LNCaP clone FGC (cell line): Measurements from ENCODE around the gene RXYLT1.

Experiments used
- DNase-seq: peaks from one replicate; pipeline ENCODE4 v3.0.0-alpha.2; 2011; ENCODE audit warnings: low read depth
- H3K4me3 ChIP-seq: 2 replicates; pipeline ENCODE4 v1.5.1; 2011; ENCODE audit warnings: mild to moderate bottlenecking, low read depth, low read length, control low read depth
- TF ChIP-seq, protein P1 (sequence below): IDR thresholded peaks from 2 replicates; pipeline ENCODE4 v1.5.1; 2012; ENCODE audit warnings: mild to moderate bottlenecking; ENCODE audit not compliant: control insufficient read depth, insufficient read depth; ENCODE audit errors: extremely low read depth

Gene RXYLT1

GRCh38 chr12:63805704-63806672 is 26.3 kb downstream of the RXYLT1 start:
- TF ChIP-seq, protein P1, sequence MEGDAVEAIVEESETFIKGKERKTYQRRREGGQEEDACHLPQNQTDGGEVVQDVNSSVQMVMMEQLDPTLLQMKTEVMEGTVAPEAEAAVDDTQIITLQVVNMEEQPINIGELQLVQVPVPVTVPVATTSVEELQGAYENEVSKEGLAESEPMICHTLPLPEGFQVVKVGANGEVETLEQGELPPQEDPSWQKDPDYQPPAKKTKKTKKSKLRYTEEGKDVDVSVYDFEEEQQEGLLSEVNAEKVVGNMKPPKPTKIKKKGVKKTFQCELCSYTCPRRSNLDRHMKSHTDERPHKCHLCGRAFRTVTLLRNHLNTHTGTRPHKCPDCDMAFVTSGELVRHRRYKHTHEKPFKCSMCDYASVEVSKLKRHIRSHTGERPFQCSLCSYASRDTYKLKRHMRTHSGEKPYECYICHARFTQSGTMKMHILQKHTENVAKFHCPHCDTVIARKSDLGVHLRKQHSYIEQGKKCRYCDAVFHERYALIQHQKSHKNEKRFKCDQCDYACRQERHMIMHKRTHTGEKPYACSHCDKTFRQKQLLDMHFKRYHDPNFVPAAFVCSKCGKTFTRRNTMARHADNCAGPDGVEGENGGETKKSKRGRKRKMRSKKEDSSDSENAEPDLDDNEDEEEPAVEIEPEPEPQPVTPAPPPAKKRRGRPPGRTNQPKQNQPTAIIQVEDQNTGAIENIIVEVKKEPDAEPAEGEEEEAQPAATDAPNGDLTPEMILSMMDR = no peak
- H3K4me3 ChIP-seq = peak overlapping the region; percentile 15; the same call in 1 of the 2 replicates
- peak; percentile 98 for DNase-seq

DNA sequence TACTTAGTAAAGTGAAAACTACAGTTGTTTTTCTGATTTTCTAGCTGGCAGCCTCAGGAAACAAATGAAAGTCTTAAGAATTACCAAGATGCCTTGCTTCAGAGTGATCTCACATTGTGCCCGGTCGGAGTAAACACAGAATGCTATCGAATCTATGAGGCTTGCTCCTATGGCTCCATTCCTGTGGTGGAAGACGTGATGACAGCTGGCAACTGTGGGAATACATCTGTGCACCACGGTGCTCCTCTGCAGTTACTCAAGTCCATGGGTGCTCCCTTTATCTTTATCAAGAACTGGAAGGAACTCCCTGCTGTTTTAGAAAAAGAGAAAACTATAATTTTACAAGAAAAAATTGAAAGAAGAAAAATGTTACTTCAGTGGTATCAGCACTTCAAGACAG is 28.9 kb downstream of the RXYLT1 start:
- no peak for DNase-seq
- no peak overlapping the region for H3K4me3 ChIP-seq
- TF ChIP-seq, protein P1 = no peak

DNA sequence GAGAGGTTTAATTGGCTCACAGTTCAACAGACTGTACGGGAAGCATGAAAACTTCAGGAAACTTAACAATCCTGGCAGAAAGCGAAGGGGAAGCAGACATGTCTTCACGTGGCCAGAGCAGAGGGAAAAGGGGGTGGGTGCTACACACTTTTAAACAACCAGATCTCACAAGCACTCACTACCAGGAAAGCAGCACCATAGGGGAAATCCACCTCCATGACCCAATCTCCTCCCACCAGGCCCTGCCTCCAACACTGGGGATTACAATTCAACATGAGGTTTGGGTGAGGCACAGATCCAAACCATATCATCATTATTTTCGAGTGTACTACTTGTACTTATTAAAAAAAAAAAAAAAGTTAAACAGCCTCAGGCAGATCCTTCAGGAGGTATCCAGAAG is 29.9 kb downstream of the RXYLT1 start:
- no peak for DNase-seq
- TF ChIP-seq, protein P1 = no peak
- no peak overlapping the region for H3K4me3 ChIP-seq

GRCh38 chr12:63811334-63811733 is 31.6 kb downstream of the RXYLT1 start:
- TF ChIP-seq, protein P1 = no peak
- no peak for DNase-seq
- no peak overlapping the region for H3K4me3 ChIP-seq

DNA sequence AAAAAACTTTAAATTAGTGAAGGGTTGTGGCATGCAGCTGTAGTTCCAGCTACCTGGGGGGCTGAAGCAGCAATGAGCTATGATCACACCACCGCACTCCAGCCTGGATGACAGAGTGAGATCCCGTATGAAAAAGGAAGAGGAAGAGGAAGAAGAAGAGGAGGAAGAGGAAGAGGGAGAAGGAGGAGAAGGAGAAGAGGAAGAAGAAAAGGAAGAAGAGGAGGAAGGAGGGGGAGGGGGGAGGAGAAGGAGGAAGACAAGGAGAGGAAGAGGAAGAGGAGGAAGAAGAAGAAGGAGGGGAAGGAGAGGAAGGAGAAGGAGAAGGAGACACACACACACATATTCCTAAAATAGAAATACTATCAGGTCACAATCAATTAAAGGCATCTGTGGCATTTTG is 32.0 kb downstream of the RXYLT1 start:
- no peak for DNase-seq
- no peak overlapping the region for H3K4me3 ChIP-seq
- TF ChIP-seq, protein P1 = no peak

DNA sequence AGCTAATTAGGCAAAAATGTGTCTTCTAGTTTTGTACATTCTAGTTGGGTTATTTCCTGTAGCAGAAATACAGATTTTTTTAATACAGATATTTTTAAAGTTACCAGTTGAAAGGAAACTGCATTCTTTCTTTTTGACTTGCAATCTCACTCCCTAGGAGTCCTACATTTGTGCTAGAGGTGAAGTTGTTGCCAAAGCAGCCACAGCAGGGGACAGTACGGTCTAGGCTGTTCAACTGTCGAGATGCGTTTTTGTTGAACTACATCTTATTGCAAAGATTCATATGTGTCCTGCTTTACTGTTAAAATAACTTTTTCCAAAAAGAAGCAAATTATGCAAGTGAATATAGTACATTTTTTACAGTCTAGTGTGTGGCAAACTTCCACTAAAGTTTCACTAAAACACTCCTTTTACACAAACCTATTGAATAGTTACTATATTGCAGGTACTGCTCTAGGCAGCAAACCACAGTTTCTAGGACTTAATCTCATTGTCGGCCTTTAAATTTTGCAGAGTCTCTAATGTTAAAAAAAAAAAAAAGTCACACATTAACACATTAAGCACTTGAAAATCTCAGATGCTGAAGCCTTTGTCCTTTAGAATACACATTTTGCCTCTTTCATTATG is 34.5 kb downstream of the RXYLT1 start:
- TF ChIP-seq, protein P1 = no peak
- no peak overlapping the region for H3K4me3 ChIP-seq
- no peak for DNase-seq
